Epithelial cell of esophagus (primary cell): ENCODE data around the gene SMAD3.

Source experiments
- DNase-seq: peaks from one replicate; pipeline ENCODE4 v3.0.0; 2010; ENCODE audit warnings: low read depth
- H3K4me3 ChIP-seq: 2 replicates; pipeline ENCODE4 v1.5.1; 2011; ENCODE audit warnings: mild to moderate bottlenecking, low read length, control low read depth
- CTCF ChIP-seq: IDR thresholded peaks from 2 replicates; pipeline ENCODE4 v1.5.1; 2011; ENCODE audit warnings: low read depth, mild to moderate bottlenecking, low read length, control low read depth, inconsistent platforms; ENCODE audit not compliant: insufficient read depth; ENCODE audit errors: missing control alignments

Gene SMAD3

DNA sequence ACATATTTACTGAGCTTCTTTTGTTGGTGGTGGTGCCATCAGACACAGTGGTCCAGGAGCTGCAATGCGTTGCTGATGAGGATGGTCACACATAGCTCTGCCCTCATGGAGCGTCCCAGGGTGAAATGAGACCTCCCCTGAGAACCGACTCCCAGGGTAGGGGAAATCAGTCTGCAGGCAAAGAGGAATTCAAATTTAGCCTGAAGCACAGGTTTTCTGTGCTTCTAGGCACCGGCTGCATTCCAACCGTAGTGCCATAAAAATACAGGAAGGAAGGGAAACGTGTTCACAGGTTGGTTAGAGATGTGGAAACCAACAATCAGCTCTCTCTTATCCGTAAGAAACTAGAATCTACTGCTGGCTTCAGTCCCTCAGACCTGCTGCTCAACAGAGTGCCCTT lies 19.2 kb downstream of the SMAD3 start:
- DNase-seq: no peak
- no peak for TF ChIP-seq CTCF

DNA sequence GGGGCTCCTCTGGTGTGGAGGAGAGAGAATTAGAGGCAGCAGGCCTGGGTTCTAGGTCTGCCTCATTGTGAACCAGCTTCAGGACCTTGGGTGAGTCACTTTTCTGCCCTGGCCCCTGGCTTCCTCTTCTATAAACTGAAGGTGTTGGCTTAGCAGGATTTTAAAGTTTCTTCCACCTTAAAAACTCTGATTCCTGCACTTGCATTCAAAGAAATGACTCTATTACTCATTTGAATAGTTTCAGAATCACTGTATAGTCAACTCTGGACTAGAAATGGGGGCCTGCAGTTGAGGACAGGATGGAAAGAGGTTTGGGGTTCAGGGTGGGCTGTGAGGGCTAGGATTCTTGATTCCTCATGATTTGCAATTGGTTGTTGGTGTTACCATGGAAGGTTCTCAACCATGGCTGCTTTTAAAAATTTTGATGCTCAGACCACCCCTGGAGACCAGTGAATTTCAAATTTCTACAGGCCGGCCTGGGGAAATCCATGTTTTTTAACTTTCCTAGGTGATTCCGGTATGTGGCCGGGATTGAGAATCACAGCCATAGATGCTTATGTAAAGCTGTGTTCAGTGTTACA lies 19.9 kb downstream of the SMAD3 start:
- no peak for DNase-seq
- no peak overlapping the region for H3K4me3 ChIP-seq
- no peak for TF ChIP-seq CTCF

More for the DNA sequence above, 19.2 kb downstream of the SMAD3 start:
- no peak overlapping the region for H3K4me3 ChIP-seq

DNA sequence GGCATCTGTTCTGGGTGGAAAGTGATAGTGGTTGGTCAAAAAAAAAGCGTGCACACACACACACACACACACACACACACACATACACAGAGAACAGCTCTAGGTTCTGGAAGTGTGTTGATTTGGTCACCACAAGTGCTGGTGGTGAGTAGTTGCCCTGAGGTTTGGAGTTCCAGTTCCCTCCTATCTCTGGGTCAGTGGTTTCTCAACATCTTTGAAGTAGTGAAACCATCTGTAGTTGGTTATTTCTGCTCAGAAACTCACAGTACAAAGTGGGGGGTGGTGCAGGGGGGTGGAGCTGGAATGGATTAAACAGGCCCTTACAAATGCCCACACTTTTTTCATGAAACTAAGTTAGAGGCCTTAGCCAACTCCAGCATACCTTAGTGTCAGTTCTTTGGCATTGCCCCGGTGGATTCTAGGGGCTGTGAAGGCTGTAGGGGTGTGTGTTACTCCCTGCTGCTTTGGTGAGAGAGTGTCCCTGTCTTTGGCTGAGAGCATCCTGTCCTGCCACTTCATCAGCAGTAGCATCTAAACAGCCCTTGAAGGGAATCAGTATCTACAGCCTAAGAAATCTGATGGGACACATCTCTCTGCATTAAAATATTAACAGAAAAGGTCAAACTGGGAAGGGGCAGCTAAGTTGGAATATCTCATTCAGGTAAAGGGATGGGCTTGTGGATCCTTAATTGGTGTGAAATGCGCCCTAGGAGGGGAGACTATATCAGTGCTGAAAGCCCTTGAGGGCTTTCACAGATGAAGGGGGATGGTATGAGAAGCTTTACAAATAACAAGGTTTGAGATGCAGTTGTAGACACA lies 20.6 kb downstream of the SMAD3 start:
- peak; percentile 66 for DNase-seq
- no peak for TF ChIP-seq CTCF
- no peak overlapping the region for H3K4me3 ChIP-seq

DNA sequence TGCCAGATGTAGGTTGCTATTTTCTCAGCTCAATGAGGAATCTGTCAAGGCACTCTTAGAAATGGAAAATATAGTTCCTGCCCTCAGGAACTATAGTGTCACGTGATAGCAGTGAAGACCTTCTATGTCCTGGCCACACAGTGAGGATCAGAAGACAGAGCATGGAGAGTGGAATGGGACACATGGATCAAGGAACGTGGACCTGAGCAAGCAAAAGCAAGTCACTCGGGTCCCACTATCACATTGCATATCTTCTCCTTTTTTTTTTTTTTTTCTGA lies 21.2 kb downstream of the SMAD3 start:
- no peak overlapping the region for H3K4me3 ChIP-seq
- no peak for TF ChIP-seq CTCF
- no peak for DNase-seq

DNA sequence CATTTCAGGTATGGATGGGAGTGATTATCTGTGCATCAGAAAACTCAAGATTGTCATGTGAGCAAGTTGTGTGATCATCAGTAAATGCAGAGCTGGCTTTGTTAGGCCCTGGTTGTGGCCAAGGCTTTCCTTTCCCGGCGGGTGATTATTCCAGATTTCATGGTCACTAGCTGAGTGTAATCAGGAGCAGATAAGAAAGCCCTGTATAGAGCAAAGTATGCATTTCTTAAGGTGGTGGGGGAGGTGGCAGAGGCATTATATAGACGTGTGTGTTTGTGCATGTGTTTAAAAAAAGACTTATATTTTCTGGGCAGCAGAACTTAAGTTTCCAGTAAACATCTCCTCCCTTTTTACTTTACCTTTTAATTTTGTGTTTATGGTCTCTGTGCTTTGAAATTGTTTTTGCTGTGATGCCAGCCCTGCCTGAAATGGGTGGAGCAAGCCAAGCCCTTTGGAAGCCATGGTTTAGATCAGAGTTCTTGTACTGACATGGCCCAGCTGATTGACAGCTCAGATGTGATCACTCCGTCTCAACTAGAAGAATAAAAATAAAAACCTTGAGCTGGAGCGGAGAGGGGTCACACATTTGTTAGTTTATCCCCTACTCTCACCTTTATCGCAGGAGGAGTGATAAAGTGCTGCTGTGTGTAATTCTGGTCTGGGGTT lies 22.2 kb downstream of the SMAD3 start:
- no peak overlapping the region for H3K4me3 ChIP-seq
- peak; percentile 42 for DNase-seq
- no peak for TF ChIP-seq CTCF

- H3K4me3 ChIP-seq: no peak overlapping the region
- peak; percentile 67 for DNase-seq
- TF ChIP-seq CTCF: no peak
Observed at GRCh38 chr15:67089217-67090193, 24.1 kb downstream of the SMAD3 start.
